Measurements from ENCODE around the gene SECTM1.

The SECTM1 gene

GRCh38 chr17:82344175-82344907, 10.8 kb upstream of the SECTM1 start:
- H3K36me3 ChIP-seq (ENCODE audit: control insufficient read depth, insufficient read depth, low read length): no peaks in the 10 kb centered on the region
- TF ChIP-seq, protein P1, sequence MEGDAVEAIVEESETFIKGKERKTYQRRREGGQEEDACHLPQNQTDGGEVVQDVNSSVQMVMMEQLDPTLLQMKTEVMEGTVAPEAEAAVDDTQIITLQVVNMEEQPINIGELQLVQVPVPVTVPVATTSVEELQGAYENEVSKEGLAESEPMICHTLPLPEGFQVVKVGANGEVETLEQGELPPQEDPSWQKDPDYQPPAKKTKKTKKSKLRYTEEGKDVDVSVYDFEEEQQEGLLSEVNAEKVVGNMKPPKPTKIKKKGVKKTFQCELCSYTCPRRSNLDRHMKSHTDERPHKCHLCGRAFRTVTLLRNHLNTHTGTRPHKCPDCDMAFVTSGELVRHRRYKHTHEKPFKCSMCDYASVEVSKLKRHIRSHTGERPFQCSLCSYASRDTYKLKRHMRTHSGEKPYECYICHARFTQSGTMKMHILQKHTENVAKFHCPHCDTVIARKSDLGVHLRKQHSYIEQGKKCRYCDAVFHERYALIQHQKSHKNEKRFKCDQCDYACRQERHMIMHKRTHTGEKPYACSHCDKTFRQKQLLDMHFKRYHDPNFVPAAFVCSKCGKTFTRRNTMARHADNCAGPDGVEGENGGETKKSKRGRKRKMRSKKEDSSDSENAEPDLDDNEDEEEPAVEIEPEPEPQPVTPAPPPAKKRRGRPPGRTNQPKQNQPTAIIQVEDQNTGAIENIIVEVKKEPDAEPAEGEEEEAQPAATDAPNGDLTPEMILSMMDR (IDR thresholded peaks at IDR 0.05; ENCODE audit: insufficient read depth, low read length, poor library complexity, severe bottlenecking): no peak
- DNase-seq (ENCODE audit: extremely low read depth, insufficient read length): no peak

DNA sequence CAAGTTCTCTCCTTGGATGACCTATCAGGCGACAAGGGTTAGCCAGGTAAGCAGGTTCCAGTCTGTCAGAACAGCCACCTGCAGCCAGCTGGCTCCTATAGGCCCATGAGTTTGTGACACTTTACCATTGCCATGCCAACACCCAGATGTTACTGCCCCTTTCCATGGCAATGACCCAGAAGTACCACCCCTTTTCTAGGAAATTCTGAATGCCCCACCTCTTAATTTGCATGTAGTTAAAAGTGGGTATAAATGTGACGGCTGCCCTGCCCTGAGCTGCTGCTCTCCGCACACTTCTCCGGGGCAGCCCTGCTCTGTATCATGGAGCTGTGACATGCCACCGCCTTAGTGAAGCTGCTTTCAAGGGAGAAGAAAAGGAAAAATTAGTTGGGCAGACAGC, 10.0 kb upstream of the SECTM1 start:
- Histone ChIP-seq H3K4me3 (replicated peaks; ENCODE audit: low read depth, low read length) (no peak overlapping the region), H3K36me3 (ENCODE audit: control insufficient read depth, insufficient read depth, low read length) (no peaks in the 10 kb centered on the region), H3K27me3 (replicated peaks; ENCODE audit: control insufficient read depth, insufficient read depth, low read length) (no peaks in the 10 kb centered on the region; the same call in 1 of the 2 replicates)
- no peak for DNase-seq (ENCODE audit: extremely low read depth, insufficient read length)
- TF ChIP-seq, protein P1 (IDR thresholded peaks at IDR 0.05; ENCODE audit: insufficient read depth, low read length, poor library complexity, severe bottlenecking): no peak

More at GRCh38 chr17:82344175-82344907, 10.8 kb upstream of the SECTM1 start:
- H3K4me3 ChIP-seq (replicated peaks; ENCODE audit: low read depth, low read length): no peak overlapping the region
- no peaks in the 10 kb centered on the region; the same call in 1 of the 2 replicates for H3K27me3 ChIP-seq (replicated peaks; ENCODE audit: control insufficient read depth, insufficient read depth, low read length)

DNA sequence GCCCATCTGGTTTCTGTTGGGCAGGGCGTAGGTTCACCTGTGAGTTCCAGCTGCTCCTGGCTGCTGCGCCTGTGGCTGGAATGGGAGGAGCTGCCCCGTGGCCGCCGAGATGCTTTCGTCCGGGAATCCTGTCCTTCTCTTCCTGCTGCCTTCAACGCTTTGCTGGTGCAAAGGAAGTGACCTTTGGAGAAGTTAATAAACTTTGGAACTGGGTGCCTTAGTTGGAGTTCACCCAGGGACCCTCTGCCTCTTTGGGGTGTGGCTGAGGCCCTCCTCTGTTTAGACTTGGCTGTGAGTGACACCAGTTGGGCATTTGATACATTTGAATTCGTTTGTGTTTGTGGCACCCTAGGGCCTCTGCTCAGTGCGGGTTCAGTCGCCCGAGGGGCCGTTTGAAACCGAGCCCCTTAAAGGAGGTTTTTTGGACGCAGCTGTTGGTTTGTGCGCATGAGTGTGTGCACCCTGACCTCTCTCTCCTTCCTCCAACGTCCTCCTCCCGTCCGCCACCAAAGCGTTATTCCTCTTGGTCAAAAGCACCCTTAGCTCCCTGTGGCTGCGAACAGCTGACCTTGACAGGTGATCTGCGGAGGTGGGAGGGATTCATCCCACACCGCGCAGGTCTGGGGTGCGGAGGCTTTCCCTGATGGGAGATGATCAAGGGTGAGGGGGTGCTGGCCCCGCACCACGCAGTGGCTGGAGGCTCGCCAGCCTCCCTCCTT, 9.0 kb upstream of the SECTM1 start:
- Histone ChIP-seq H3K36me3 (ENCODE audit: control insufficient read depth, insufficient read depth, low read length) (no peaks in the 10 kb centered on the region), H3K27me3 (replicated peaks; ENCODE audit: control insufficient read depth, insufficient read depth, low read length) (no peaks in the 10 kb centered on the region; the same call in 1 of the 2 replicates), H3K4me3 (replicated peaks; ENCODE audit: low read depth, low read length) (no peak overlapping the region)
- TF ChIP-seq, protein P1 (IDR thresholded peaks at IDR 0.05; ENCODE audit: insufficient read depth, low read length, poor library complexity, severe bottlenecking): no peak
- DNase-seq (ENCODE audit: extremely low read depth, insufficient read length): no peak

DNA sequence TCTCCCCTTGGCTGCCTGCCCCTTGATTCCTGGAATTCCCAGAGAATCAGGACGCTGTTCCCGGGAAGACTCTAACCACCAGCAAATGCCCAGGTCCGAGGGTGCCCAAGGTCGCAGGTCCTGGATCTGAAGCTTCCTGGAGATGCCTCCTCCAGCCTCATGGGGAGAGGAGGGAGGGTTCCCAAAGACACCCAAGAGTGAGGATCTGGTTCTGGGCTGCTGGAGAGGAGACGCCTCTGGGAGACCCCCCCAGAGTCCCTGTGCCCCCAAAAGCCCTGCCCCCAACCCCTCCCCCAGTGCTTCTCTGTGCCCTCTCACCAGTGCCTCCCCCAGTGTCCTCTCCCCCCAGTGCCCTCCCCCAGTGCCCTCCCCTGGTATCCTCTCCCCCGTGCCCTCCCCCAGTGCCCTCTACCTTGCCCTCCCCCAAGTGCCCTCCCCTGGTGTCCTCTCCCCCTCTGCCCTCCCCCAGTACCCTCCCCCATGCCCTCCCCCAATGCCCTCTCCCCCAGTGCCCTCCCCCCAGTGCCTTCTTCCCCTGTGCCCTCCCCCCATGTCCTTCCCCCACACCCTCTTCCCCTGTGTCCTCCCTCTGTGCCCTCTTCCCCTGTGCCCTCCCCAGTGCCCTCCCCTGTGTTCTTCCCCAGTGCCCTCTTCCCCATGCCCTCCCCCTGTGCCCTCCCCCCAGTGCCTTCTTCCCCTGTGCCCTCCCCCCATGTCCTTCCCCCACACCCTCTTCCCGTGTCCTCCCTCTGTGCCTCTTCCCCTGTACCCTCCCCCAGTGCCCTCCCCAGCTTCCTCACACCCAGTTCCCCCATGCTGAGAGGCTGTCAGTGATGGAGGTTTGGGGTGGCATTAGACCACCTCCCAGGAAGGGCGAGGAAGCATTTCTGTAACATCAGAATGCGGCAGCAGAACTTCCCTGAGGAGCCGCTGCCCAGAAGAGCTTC, 6.3 kb upstream of the SECTM1 start:
- DNase-seq (ENCODE audit: extremely low read depth, insufficient read length): no peak
- no peaks in the 10 kb centered on the region for H3K36me3 ChIP-seq (ENCODE audit: control insufficient read depth, insufficient read depth, low read length)
- H3K27me3 ChIP-seq (replicated peaks; ENCODE audit: control insufficient read depth, insufficient read depth, low read length): no peaks in the 10 kb centered on the region; the same call in 1 of the 2 replicates
- TF ChIP-seq, protein P1 (IDR thresholded peaks at IDR 0.05; ENCODE audit: insufficient read depth, low read length, poor library complexity, severe bottlenecking): no peak
- H3K4me3 ChIP-seq (replicated peaks; ENCODE audit: low read depth, low read length): no peak overlapping the region

GRCh38 chr17:82338858-82339633, 5.5 kb upstream of the SECTM1 start:
- TF ChIP-seq, protein P1 (IDR thresholded peaks at IDR 0.05; ENCODE audit: insufficient read depth, low read length, poor library complexity, severe bottlenecking): no peak
- Histone ChIP-seq H3K4me3 (replicated peaks; ENCODE audit: low read depth, low read length) (no peak overlapping the region), H3K27me3 (replicated peaks; ENCODE audit: control insufficient read depth, insufficient read depth, low read length) (no peaks in the 10 kb centered on the region), H3K36me3 (ENCODE audit: control insufficient read depth, insufficient read depth, low read length) (no peaks in the 10 kb centered on the region)
- no peak for DNase-seq (ENCODE audit: extremely low read depth, insufficient read length)

Measured in GM06990 (cell line).